OCI-LY1 (cell line): ENCODE data around the gene FBXO45.

Experiments used
- H2AFZ ChIP-seq: fragments of 200-600 bp; sonication (generic), shearing (Covaris generic); 2 replicates; pipeline ENCODE4 v1.6.0; 2014; ENCODE audit warnings: antibody characterized with exemption, mild to moderate bottlenecking, low read length
- H3F3A ChIP-seq: fragments of 200-600 bp; sonication (generic), shearing (Covaris generic); 2 replicates; pipeline ENCODE4 v1.6.0; 2014; ENCODE audit warnings: mild to moderate bottlenecking, antibody characterized with exemption, low read length, moderate library complexity; ENCODE audit not compliant: insufficient read depth
- H3K27ac ChIP-seq: fragments of 200-600 bp; sonication (generic); 2 replicates; pipeline ENCODE4 v1.5.1; 2014; ENCODE audit warnings: low read length, mixed run types, mild to moderate bottlenecking, low read depth; ENCODE audit not compliant: poor library complexity, severe bottlenecking
- H3K27me3 ChIP-seq: fragments of 200-600 bp; sonication (generic); 2 replicates; pipeline ENCODE4 v1.6.0; 2014; ENCODE audit warnings: antibody characterized with exemption, mild to moderate bottlenecking, low read length, moderate library complexity; ENCODE audit not compliant: insufficient read depth
- H3K36me3 ChIP-seq: fragments of 200-600 bp; sonication (generic); 2 replicates; pipeline ENCODE4 v1.6.1; 2014; ENCODE audit warnings: mild to moderate bottlenecking, antibody characterized with exemption, low read length, moderate library complexity, mixed read lengths; ENCODE audit not compliant: insufficient read depth
- H3K4me1 ChIP-seq: fragments of 200-600 bp; sonication (generic); 2 replicates; pipeline ENCODE4 v1.5.1; 2014; ENCODE audit warnings: mild to moderate bottlenecking, low read length, moderate library complexity; ENCODE audit not compliant: insufficient read depth, severe bottlenecking
- H3K4me2 ChIP-seq: fragments of 200-600 bp; sonication (generic), shearing (Covaris generic); 2 replicates; pipeline ENCODE4 v1.6.1; 2014; ENCODE audit warnings: low read length
- H3K4me3 ChIP-seq: fragments of 200-600 bp; sonication (generic); 2 replicates; pipeline ENCODE4 v1.5.1; 2014; ENCODE audit warnings: low read length, low read depth, mild to moderate bottlenecking, mixed read lengths; ENCODE audit not compliant: poor library complexity, severe bottlenecking
- H3K79me2 ChIP-seq: fragments of 200-600 bp; shearing (Covaris generic); 2 replicates; pipeline ENCODE4 v1.6.1; 2016; ENCODE audit warnings: mixed run types, low read length, mixed read lengths; ENCODE audit not compliant: insufficient read depth
- H3K9ac ChIP-seq: fragments of 200-600 bp; sonication (generic), shearing (Covaris generic); 2 replicates; pipeline ENCODE4 v1.6.1; 2014; ENCODE audit warnings: mild to moderate bottlenecking, low read length, mixed read lengths
- H3K9me2 ChIP-seq: fragments of 200-600 bp; sonication (generic), shearing (Covaris generic); 2 replicates; pipeline ENCODE4 v1.6.1; 2014; ENCODE audit warnings: low read depth, mild to moderate bottlenecking, low read length, mixed read lengths
- H3K9me3 ChIP-seq: fragments of 200-600 bp; shearing (Covaris generic); 2 replicates; pipeline ENCODE4 v1.6.1; 2014; ENCODE audit warnings: low read length, mixed read lengths
- H4K20me1 ChIP-seq: fragments of 200-600 bp; sonication (generic), shearing (Covaris generic); 2 replicates; pipeline ENCODE4 v1.6.0; 2016; ENCODE audit warnings: mild to moderate bottlenecking, low read length; ENCODE audit not compliant: insufficient read depth
- CTCF ChIP-seq: fragments of 200-600 bp; sonication (generic), shearing (Covaris generic); IDR thresholded peaks from 2 replicates; pipeline ENCODE4 v1.5.1; 2017; ENCODE audit warnings: mild to moderate bottlenecking, antibody characterized with exemption, low read length, moderate library complexity, mixed read lengths
- EZH2 ChIP-seq: fragments of 200-600 bp; sonication (generic), shearing (Covaris generic); IDR thresholded peaks from 2 replicates; pipeline ENCODE4 v1.8.0; 2017; ENCODE audit warnings: borderline replicate concordance, mixed run types, mild to moderate bottlenecking, antibody characterized with exemption, low read length, moderate library complexity, mixed read lengths

FBXO45 gene

GRCh38 chr3:196629228-196629627 is 60.8 kb downstream of the FBXO45 start:
- peaks cover 22% of the 10 kb centered on the region for H3K4me1 ChIP-seq
- H4K20me1 ChIP-seq: no peaks in the 10 kb centered on the region
- H3K9ac ChIP-seq: no peak overlapping the region
- no peaks in the 10 kb centered on the region for H3K36me3 ChIP-seq
- H3F3A ChIP-seq: no peaks in the 10 kb centered on the region
- no peaks in the 10 kb centered on the region for H3K9me2 ChIP-seq
- no peak overlapping the region for H2AFZ ChIP-seq
- H3K4me2 ChIP-seq: no peak overlapping the region
- H3K79me2 ChIP-seq: no peaks in the 10 kb centered on the region
- TF ChIP-seq EZH2 (no peak), CTCF (no peak)
- no peak overlapping the region for H3K27ac ChIP-seq
- H3K27me3 ChIP-seq: no peaks in the 10 kb centered on the region; the same call in 1 of the 2 replicates
- H3K9me3 ChIP-seq: no peaks in the 10 kb centered on the region
- no peak overlapping the region for H3K4me3 ChIP-seq

- Histone ChIP-seq H3K4me1 (peaks cover 18% of the 10 kb centered on the region), H3K9me2 (no peaks in the 10 kb centered on the region), H3K9ac (peak overlapping the region; percentile 68), H3K27me3 (no peaks in the 10 kb centered on the region; the same call in 1 of the 2 replicates), H2AFZ (no peak overlapping the region), H3K36me3 (no peaks in the 10 kb centered on the region), H3K27ac (peak overlapping the region; percentile 53), H3K4me3 (peak overlapping the region; percentile 67), H3K4me2 (peak overlapping the region; percentile 80), H3F3A (no peaks in the 10 kb centered on the region), H4K20me1 (no peaks in the 10 kb centered on the region), H3K9me3 (no peaks in the 10 kb centered on the region), H3K79me2 (no peaks in the 10 kb centered on the region)
- no peak for TF ChIP-seq CTCF
- no peak for TF ChIP-seq EZH2
Observed at GRCh38 chr3:196631682-196632045, 63.2 kb downstream of the FBXO45 start.

- TF ChIP-seq EZH2 (no peak), CTCF (peak; percentile 32; the same call in 1 of the 2 replicates)
- no peaks in the 10 kb centered on the region for H4K20me1 ChIP-seq
Observed at GRCh38 chr3:196632046-196632751, 63.7 kb downstream of the FBXO45 start.

More at GRCh38 chr3:196632046-196632751, 63.7 kb downstream of the FBXO45 start:
- Histone ChIP-seq H3K27me3 (no peaks in the 10 kb centered on the region; the same call in 1 of the 2 replicates), H3K36me3 (no peaks in the 10 kb centered on the region), H3F3A (no peaks in the 10 kb centered on the region), H2AFZ (peak overlapping the region; percentile 10), H3K79me2 (no peaks in the 10 kb centered on the region), H3K9me3 (no peaks in the 10 kb centered on the region), H3K4me3 (peak overlapping the region; percentile 67), H3K4me2 (peak overlapping the region; percentile 80), H3K9me2 (no peaks in the 10 kb centered on the region), H3K9ac (peak overlapping the region; percentile 68), H3K4me1 (peaks cover 18% of the 10 kb centered on the region), H3K27ac (peak overlapping the region; percentile 53)
